Stimulated activated CD8-positive, alpha-beta memory T cell treated with anti-CD3 and anti-CD28 coated beads, Interleukin-7, amount 100 ng/mL, for 24 hours (primary cell): ENCODE results near the gene ZGLP1.
"Not testable (repeated sequence)": the region's sequence is repeated elsewhere in the genome, so short reads cannot be mapped to it uniquely, and the experiment has no call there.

Experiments
- DNase-seq: peaks from one replicate; pipeline ENCODE4 v3.0.0-alpha.2; 2020; ENCODE audit warnings: low read depth

The ZGLP1 gene

DNA sequence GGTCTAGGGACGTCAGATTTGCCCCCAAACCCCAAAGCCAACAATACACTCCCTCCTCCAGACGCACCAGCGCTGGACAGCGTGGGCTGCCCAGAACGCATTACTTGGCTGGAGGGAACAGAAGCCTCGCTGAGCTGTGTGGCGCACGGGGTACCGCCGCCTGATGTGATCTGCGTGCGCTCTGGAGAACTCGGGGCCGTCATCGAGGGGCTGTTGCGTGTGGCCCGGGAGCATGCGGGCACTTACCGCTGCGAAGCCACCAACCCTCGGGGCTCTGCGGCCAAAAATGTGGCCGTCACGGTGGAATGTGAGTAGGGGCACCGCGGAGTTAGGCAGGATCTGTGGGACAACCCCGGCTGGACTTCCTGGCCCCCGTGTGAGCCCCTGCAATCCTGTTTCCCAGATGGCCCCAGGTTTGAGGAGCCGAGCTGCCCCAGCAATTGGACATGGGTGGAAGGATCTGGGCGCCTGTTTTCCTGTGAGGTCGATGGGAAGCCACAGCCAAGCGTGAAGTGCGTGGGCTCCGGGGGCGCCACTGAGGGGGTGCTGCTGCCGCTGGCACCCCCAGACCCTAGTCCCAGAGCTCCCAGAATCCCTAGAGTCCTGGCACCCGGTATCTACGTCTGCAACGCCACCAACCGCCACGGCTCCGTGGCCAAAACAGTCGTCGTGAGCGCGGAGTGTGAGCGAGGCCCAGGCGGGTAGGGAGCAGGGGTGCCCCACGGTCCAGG is 15.8 kb downstream of the ZGLP1 start:
- DNase-seq = no peak

- no peak for DNase-seq
These were observed 16.6 kb downstream of the ZGLP1 start for GRCh38 chr19:10292789-10293636.

DNA sequence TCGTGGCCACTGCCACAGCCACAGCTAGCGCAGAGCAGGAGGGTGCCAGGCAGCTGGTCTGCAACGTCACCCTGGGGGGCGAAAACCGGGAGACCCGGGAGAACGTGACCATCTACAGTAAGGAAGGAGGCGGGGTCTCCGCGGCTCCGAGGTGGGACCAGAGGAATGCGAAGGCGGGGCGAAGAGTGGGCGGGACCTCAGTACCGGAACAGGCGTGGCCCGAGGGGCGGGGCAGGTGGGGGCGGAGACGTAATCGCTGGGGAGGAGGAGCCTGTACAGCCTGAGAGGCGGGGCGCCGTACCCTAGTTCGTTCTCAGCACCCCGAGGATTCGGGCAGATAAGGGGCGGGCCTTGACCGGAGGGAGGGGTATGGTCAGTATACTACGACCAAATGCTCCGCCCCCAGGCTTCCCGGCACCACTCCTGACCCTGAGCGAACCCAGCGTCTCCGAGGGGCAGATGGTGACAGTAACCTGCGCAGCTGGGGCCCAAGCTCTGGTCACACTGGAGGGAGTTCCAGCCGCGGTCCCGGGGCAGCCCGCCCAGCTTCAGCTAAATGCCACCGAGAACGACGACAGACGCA is 17.3 kb downstream of the ZGLP1 start:
- DNase-seq = peak; percentile 56

DNA sequence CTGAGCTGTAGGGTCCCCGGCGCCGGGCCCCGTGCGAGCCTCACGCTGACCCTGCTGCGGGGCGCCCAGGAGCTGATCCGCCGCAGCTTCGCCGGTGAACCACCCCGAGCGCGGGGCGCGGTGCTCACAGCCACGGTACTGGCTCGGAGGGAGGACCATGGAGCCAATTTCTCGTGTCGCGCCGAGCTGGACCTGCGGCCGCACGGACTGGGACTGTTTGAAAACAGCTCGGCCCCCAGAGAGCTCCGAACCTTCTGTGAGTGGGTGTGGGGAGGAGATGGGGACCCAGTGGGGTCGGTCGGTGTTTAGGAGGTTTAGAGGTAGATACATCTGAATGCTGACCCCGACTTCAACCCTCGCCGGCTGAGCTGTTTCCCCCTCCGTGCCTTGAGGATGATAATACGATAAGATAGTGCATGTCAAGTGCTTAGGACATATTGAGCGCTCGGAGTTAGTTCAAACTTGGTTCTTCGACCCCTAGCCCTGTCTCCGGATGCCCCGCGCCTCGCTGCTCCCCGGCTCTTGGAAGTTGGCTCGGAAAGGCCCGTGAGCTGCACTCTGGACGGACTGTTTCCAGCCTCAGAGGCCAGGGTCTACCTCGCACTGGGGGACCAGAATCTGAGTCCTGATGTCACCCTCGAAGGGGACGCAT is 17.9 kb downstream of the ZGLP1 start:
- no peak for DNase-seq

GRCh38 chr19:10290876-10291553 is 18.6 kb downstream of the ZGLP1 start:
- no peak for DNase-seq

GRCh38 chr19:10290357-10290875 is 19.2 kb downstream of the ZGLP1 start:
- no peak for DNase-seq

- DNase-seq = no peak
These were observed 19.7 kb downstream of the ZGLP1 start, which contains the start of gene ICAM5 for GRCh38 chr19:10289836-10290356. Gene ICAM5 (plus strand): TSS chr19:10289952. CDS start chr19:10290044, 92 bp downstream.

DNA sequence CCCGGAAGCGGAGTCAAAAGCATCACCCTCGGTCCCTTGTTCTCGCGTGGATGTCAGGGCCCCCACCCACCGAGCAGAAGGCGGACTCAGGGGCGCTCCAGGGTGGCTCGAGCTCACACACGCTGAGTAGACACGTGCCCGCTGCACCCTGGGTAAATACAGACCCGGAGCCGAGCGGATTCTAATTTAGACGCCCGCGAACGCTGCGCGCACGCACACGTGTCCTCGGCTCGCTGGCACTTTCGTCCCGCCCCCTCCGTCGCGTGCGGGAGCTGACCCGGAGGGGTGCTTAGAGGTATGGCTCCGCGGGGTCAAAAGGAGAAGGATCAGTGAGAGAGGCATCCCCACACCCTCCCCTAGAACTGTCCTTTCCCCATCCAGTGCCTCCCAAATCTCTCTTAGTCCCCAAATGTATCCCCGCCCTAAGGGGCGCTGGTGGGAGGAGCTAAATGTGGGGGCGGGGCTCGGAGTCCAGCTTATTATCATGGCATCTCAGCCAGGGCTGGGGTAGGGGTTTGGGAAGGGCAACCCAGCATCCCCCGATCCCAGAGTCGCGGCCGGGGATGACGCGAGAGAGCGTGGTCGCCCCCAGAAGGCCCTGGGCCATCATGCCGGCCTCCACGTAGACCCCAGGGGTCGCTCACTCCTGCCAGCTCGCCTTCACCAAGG is 20.3 kb downstream of the ZGLP1 start:
- DNase-seq = no peak

- no peak for DNase-seq
These were observed 20.9 kb downstream of the ZGLP1 start for GRCh38 chr19:10288662-10289166.

- no peak for DNase-seq
These were observed 22.5 kb downstream of the ZGLP1 start, which contains the start of gene ICAM4 for GRCh38 chr19:10286803-10287737. Gene ICAM4 (plus strand): TSS chr19:10286955. CDS start chr19:10287013, 58 bp downstream.

- DNase-seq = no peak
These were observed 24.2 kb downstream of the ZGLP1 start for GRCh38 chr19:10285393-10285792.

DNA sequence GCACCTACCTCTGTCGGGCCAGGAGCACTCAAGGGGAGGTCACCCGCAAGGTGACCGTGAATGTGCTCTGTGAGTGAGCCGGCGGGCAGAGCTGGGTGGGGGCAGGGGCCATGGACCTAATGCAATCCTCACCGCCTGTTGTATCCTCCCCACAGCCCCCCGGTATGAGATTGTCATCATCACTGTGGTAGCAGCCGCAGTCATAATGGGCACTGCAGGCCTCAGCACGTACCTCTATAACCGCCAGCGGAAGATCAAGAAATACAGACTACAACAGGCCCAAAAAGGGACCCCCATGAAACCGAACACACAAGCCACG is 24.7 kb downstream of the ZGLP1 start:
- no peak for DNase-seq

GRCh38 chr19:10284065-10284959 is 25.3 kb downstream of the ZGLP1 start:
- DNase-seq = no peak

- DNase-seq = no peak
These were observed 26.1 kb downstream of the ZGLP1 start for GRCh38 chr19:10283301-10284064.

DNA sequence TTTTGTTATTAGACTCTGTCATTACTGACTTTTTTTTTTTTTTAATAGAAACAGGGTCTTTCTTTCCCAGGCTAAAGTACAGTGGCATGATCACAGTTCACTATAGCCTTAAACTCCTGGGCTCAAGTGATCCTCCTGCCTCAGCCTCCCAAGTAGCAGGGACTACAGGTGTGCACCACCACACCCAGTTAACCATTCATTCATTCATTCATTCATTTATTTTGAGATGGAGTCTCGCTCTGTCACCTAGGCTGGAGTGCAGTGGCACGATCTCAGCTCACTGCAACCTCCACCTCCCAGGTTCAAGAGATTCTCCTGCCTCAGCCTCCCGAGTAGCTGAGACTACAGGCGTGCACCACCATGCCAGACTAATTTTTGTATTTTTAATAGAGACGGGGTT is 27.6 kb downstream of the ZGLP1 start:
- DNase-seq = not testable (repeated sequence)

- no peak for DNase-seq
These were observed 29.7 kb downstream of the ZGLP1 start for GRCh38 chr19:10279737-10280442.

- DNase-seq = no peak
These were observed 30.7 kb downstream of the ZGLP1 start for GRCh38 chr19:10278935-10279334.
